Measurements from ENCODE around the gene YY1. TPM values are rescaled to one million over a fixed set of nuclear protein-coding genes. Genes with fewer than 3 reads are reported as not detected.

Gene YY1
- total and polyA plus RNA-seq, 7 experiments from 2014 or later: 15.2 to 99.7 (median 72.1) TPM

GRCh38 chr14:100298551-100299237 lies 59.8 kb downstream of the YY1 start:
- Mint-ChIP-seq H3K9me3 (no peaks in the 10 kb centered on the region), H3K4me3 (no peak overlapping the region), H3K27ac (no peak overlapping the region), H3K36me3 (no peaks in the 10 kb centered on the region), H3K27me3 (peaks cover 0 to 2% (median 0%) of the 10 kb centered on the region in 5 donors), H3K4me1 (peaks cover 0 to 8% (median 0%) of the 10 kb centered on the region in 7 donors)
- intact Hi-C loops (cut with micrococcal nuclease): no loop called here
- Histone ChIP-seq H3K9me3 (ENCODE audit: control insufficient read depth in 2 of 3, low read length in 3 of 3) (no peaks in the 10 kb centered on the region), H3K27ac (ENCODE audit: low read depth, low read length) (no peak overlapping the region), H3K4me1 (ENCODE audit: control insufficient read depth in 2 of 2, insufficient read depth in 2 of 2, low read length in 2 of 2) (no peaks in the 10 kb centered on the region), H3K27me3 (ENCODE audit: control insufficient read depth in 2 of 2, insufficient read depth in 2 of 2, low read length in 2 of 2) (no peaks in the 10 kb centered on the region), H3K36me3 (ENCODE audit: control insufficient read depth in 2 of 3, insufficient read depth in 3 of 3, low read length in 3 of 3) (no peaks in the 10 kb centered on the region), H3K4me3 (ENCODE audit: low read length) (no peak overlapping the region)
- ATAC-seq: no peak
- no peak for DNase-seq
- ChIA-PET CTCF (no interaction called here), POLR2A (no interaction called here)

DNA sequence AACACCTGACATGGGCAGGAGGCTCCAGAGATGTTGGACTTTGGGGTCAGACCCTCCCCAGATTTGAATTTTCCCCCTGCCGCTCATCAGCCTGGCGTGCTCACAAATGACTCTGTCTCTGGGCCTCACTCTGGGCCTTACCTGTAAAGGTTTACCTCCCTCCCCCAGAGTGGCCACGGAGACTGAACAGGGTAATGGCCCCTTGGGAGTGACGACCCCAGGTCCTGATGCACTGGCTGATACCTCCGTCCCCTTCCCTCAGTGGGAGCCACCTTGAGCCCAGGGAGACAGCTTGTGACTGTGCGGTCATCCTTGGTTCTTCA lies 60.3 kb downstream of the YY1 start:
- CTCF ChIA-PET: no interaction called here
- no peak for DNase-seq

GRCh38 chr14:100302616-100303015 lies 63.7 kb downstream of the YY1 start:
- CTCF ChIA-PET: interaction anchor here (0.7 kb wide), 1 partner anchor 8 kb away, joined by 4 read pairs; no protein-coding TSS in a partner anchor
- no peaks in the 10 kb centered on the region for H3K9me3 ChIP-seq (ENCODE audit: control insufficient read depth in 2 of 3, low read length in 3 of 3)
- no peaks in the 10 kb centered on the region for H3K27me3 ChIP-seq (ENCODE audit: control insufficient read depth in 2 of 2, insufficient read depth in 2 of 2, low read length in 2 of 2)
- DNase-seq: no peak
- peaks cover 4 to 7% of the 10 kb centered on the region in 2 donors for H3K4me1 ChIP-seq (ENCODE audit: control insufficient read depth in 2 of 2, insufficient read depth in 2 of 2, low read length in 2 of 2)
- no peak overlapping the region for H3K4me3 ChIP-seq (ENCODE audit: low read length)
- Mint-ChIP-seq H3K9me3 (no peaks in the 10 kb centered on the region), H3K4me1 (peaks cover 0 to 17% (median 10%) of the 10 kb centered on the region in 7 donors), H3K4me3 (no peak overlapping the region), H3K27me3 (peaks cover 0 to 22% (median 0%) of the 10 kb centered on the region in 5 donors), H3K36me3 (no peaks in the 10 kb centered on the region), H3K27ac (no peak overlapping the region)
- intact Hi-C loops (cut with micrococcal nuclease): loop anchor here (10.0 kb wide), 3 partner anchors 242 to 818 kb away; partner anchors contain the start of genes CCNK (in 1 of the 2) and SETD3 (in 1 of the 2)
- no peak overlapping the region for H3K27ac ChIP-seq (ENCODE audit: low read depth, low read length)
- H3K36me3 ChIP-seq (ENCODE audit: control insufficient read depth in 2 of 3, insufficient read depth in 3 of 3, low read length in 3 of 3): no peaks in the 10 kb centered on the region
- no peak for ATAC-seq
- POLR2A ChIA-PET: no interaction called here

More for the DNA sequence above, 60.3 kb downstream of the YY1 start:
- Mint-ChIP-seq H3K4me1 (peaks cover 0 to 8% (median 0%) of the 10 kb centered on the region in 7 donors), H3K9me3 (no peaks in the 10 kb centered on the region), H3K4me3 (no peak overlapping the region), H3K36me3 (no peaks in the 10 kb centered on the region), H3K27ac (no peak overlapping the region), H3K27me3 (peaks cover 0 to 4% (median 0%) of the 10 kb centered on the region in 5 donors)
- POLR2A ChIA-PET: no interaction called here
- no peaks in the 10 kb centered on the region for H3K36me3 ChIP-seq (ENCODE audit: control insufficient read depth in 2 of 3, insufficient read depth in 3 of 3, low read length in 3 of 3)
- intact Hi-C loops (cut with micrococcal nuclease): no loop called here
- H3K9me3 ChIP-seq (ENCODE audit: control insufficient read depth in 2 of 3, low read length in 3 of 3): no peaks in the 10 kb centered on the region
- no peak for ATAC-seq
- H3K4me3 ChIP-seq (ENCODE audit: low read length): no peak overlapping the region
- H3K27me3 ChIP-seq (ENCODE audit: control insufficient read depth in 2 of 2, insufficient read depth in 2 of 2, low read length in 2 of 2): no peaks in the 10 kb centered on the region
- no peak overlapping the region for H3K27ac ChIP-seq (ENCODE audit: low read depth, low read length)
- H3K4me1 ChIP-seq (ENCODE audit: control insufficient read depth in 2 of 2, insufficient read depth in 2 of 2, low read length in 2 of 2): no peaks in the 10 kb centered on the region

DNA sequence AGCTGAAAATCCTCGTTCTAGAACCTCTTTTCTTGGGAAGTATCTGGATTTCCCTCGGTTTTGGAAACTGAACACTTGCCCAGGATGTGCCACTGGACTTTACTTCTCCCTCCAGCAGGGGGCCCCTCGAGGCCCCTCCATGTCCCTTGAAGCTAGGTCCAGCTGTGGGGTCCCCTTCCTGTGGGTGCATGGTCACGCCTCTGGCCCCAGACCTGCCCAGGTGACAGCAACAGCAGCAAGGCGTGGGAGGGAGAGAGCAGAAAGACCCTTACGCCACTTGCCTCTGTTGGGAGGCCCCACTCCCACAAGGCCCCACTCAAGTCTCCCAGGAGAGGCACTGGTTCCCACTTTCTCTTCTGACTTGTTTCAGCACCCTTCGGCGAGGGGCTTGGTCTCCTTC lies 64.2 kb downstream of the YY1 start:
- DNase-seq (no peak), ATAC-seq (no peak)
- CTCF ChIA-PET: interaction anchor here (0.7 kb wide), 1 partner anchor 9 kb away, joined by 4 read pairs; no protein-coding TSS in a partner anchor
- H3K36me3 Mint-ChIP-seq: no peaks in the 10 kb centered on the region
- no peaks in the 10 kb centered on the region for H3K27me3 ChIP-seq (ENCODE audit: control insufficient read depth in 2 of 2, insufficient read depth in 2 of 2, low read length in 2 of 2)
- H3K9me3 ChIP-seq (ENCODE audit: control insufficient read depth in 2 of 3, low read length in 3 of 3): no peaks in the 10 kb centered on the region
- no peak overlapping the region for H3K27ac Mint-ChIP-seq
- intact Hi-C loops (cut with micrococcal nuclease): loop anchor here (10.0 kb wide), 3 partner anchors 242 to 818 kb away; partner anchors contain the start of genes CCNK (in 1 of the 2) and SETD3 (in 1 of the 2)
- no peaks in the 10 kb centered on the region for H3K9me3 Mint-ChIP-seq
- POLR2A ChIA-PET: no interaction called here
- no peak overlapping the region for H3K27ac ChIP-seq (ENCODE audit: low read depth, low read length)
- H3K4me1 ChIP-seq (ENCODE audit: control insufficient read depth in 2 of 2, insufficient read depth in 2 of 2, low read length in 2 of 2): peaks cover 4 to 7% of the 10 kb centered on the region in 2 donors
- H3K4me3 ChIP-seq (ENCODE audit: low read length): no peak overlapping the region
- H3K4me1 Mint-ChIP-seq: peaks cover 0 to 22% (median 10%) of the 10 kb centered on the region in 7 donors
- no peak overlapping the region for H3K4me3 Mint-ChIP-seq
- H3K36me3 ChIP-seq (ENCODE audit: control insufficient read depth in 2 of 3, insufficient read depth in 3 of 3, low read length in 3 of 3): no peaks in the 10 kb centered on the region
- peaks cover 0 to 27% (median 0%) of the 10 kb centered on the region in 5 donors for H3K27me3 Mint-ChIP-seq

GRCh38 chr14:100303925-100304324 lies 65.0 kb downstream of the YY1 start:
- ATAC-seq (no peak), DNase-seq (no peak)
- POLR2A ChIA-PET: no interaction called here
- no peaks in the 10 kb centered on the region for H3K9me3 Mint-ChIP-seq
- intact Hi-C loops (cut with micrococcal nuclease): loop anchor here (2.0 to 10.0 kb wide), 6 partner anchors 15 to 819 kb away; partner anchors contain the start of genes CCNK (in 1 of the 2), SETD3 (in 1 of the 2) and WDR25 (in 1 of the 2)
- Histone ChIP-seq H3K4me3 (ENCODE audit: low read length) (no peak overlapping the region), H3K4me1 (ENCODE audit: control insufficient read depth in 2 of 2, insufficient read depth in 2 of 2, low read length in 2 of 2) (peaks cover 4 to 7% of the 10 kb centered on the region in 2 donors), H3K27me3 (ENCODE audit: control insufficient read depth in 2 of 2, insufficient read depth in 2 of 2, low read length in 2 of 2) (no peaks in the 10 kb centered on the region), H3K27ac (ENCODE audit: low read depth, low read length) (no peak overlapping the region), H3K9me3 (ENCODE audit: control insufficient read depth in 2 of 3, low read length in 3 of 3) (no peaks in the 10 kb centered on the region), H3K36me3 (ENCODE audit: control insufficient read depth in 2 of 3, insufficient read depth in 3 of 3, low read length in 3 of 3) (no peaks in the 10 kb centered on the region)
- peak overlapping the region in 4 of 10 donors; percentile 18 to 91 (median 52) for H3K4me3 Mint-ChIP-seq
- H3K4me1 Mint-ChIP-seq: peaks cover 0 to 24% (median 10%) of the 10 kb centered on the region in 7 donors
- CTCF ChIA-PET: interaction anchor here (0.6 kb wide), 1 partner anchor 100 kb away, joined by 3 read pairs; no protein-coding TSS in a partner anchor
- peaks cover 0 to 31% (median 0%) of the 10 kb centered on the region in 5 donors for H3K27me3 Mint-ChIP-seq
- no peaks in the 10 kb centered on the region for H3K36me3 Mint-ChIP-seq
- H3K27ac Mint-ChIP-seq: no peak overlapping the region

DNA sequence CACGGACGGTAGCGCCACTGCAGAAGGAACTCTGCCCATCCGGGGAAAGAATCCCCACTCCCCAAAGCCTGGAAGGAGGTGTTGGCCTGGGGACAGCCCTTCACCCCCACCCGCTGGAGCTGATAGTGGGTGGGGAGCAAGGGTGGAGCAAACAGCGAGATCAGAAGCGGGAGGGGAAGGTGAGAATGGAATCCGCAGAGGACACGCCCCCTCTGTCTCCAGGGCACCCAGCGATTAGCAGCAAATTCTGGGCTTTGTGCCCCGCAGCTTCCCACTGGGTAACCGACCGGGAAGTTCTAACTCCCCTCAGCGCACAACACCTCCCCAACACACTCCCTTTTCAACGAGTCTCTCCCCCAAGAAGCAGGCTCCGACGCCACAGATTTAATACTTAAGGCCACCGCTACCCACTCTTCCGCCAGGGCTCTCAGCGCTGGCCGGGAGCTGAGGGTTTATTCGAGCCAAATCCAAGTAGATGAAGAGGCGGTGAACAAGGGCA lies 65.9 kb downstream of the YY1 start:
- Mint-ChIP-seq H3K27me3 (peaks cover 0 to 34% (median 0%) of the 10 kb centered on the region in 5 donors), H3K4me3 (peak overlapping the region; percentile 83 to 95 (median 88)), H3K27ac (peak overlapping the region in 6 of 9 donors; percentile 34 to 88 (median 76)), H3K36me3 (no peaks in the 10 kb centered on the region), H3K9me3 (no peaks in the 10 kb centered on the region), H3K4me1 (peaks cover 0 to 24% (median 10%) of the 10 kb centered on the region in 7 donors)
- intact Hi-C loops (cut with micrococcal nuclease): loop anchor here (2.0 to 10.0 kb wide), 6 partner anchors 14 to 820 kb away; partner anchors contain the start of genes CCNK (in 1 of the 2), SETD3 (in 1 of the 2) and WDR25 (in 1 of the 2)
- ATAC-seq (no peak), DNase-seq (peak in 1 of 9 donors; percentile 25)
- ChIA-PET CTCF (interaction anchor here (0.6 kb wide), 1 partner anchor 62 kb away, joined by 3 read pairs; no protein-coding TSS in a partner anchor), POLR2A (interaction anchor here (0.6 kb wide), 1 partner anchor 334 kb away, joined by 3 read pairs; no protein-coding TSS in a partner anchor)
- Histone ChIP-seq H3K27ac (ENCODE audit: low read depth, low read length) (peak overlapping the region; percentile 51), H3K9me3 (ENCODE audit: control insufficient read depth in 2 of 3, low read length in 3 of 3) (no peaks in the 10 kb centered on the region), H3K4me3 (ENCODE audit: low read length) (peak overlapping the region; percentile 59), H3K27me3 (ENCODE audit: control insufficient read depth in 2 of 2, insufficient read depth in 2 of 2, low read length in 2 of 2) (no peaks in the 10 kb centered on the region), H3K36me3 (ENCODE audit: control insufficient read depth in 2 of 3, insufficient read depth in 3 of 3, low read length in 3 of 3) (no peaks in the 10 kb centered on the region), H3K4me1 (ENCODE audit: control insufficient read depth in 2 of 2, insufficient read depth in 2 of 2, low read length in 2 of 2) (peaks cover 4 to 7% of the 10 kb centered on the region in 2 donors)
